ENCODE data around the gene WBP2.
"Not testable (repeated sequence)": the region's sequence is repeated elsewhere in the genome, so short reads cannot be mapped to it uniquely, and the experiment has no call there.

WBP2 gene

GRCh38 chr17:75875182-75875939 lies 20.2 kb upstream of the WBP2 start:
- DNase-seq (ENCODE audit: low read depth, low spot score), result no peak

DNA sequence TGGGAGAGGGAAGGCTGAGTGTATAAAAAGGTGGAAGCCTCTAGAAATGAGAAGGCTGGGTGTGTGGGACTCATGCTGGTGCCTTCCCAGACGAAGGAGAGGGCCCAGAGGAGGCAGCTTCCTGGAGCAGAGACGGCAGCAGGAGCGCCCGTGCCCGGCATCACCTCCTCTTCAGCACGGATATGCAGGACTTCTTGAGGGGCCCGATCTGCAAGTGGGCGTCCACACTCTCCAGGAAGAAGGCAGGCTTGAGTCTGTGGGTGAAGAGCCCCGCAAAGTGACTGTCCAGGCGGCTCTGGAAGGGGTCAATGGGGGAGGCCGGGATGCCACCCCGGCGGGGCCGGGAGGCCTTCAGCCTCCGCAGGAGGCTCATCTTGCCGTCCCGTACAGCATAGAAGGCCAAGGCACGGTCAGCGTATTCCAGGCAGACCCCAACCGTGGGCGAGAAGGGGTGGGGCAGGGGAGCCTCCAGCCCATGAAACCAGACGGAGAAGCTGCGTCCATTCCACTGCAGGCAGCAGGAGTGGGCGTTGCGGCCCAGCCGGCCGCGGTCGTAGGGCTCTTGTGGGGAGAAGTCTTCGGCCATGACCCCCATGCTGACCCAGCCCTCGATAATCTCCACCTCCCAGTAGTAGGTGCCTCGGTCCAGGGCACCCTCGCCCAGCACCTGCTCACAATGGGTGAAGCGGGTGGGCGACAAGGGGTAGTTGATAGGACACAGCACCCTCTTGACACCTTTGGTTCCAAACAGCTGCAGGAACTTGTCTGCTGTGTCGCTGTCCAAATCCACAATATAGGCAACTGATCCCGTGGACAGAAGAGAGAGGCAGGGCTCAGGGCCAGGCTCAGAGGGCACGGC lies 19.4 kb upstream of the WBP2 start:
- H3K9ac ChIP-seq (ENCODE audit: insufficient read length), result no peak overlapping the region
- no peak overlapping the region for H3K4me3 ChIP-seq
- no peak for TF ChIP-seq EZH2 (IDR thresholded peaks at IDR 0.05)
- no peak for TF ChIP-seq POLR2AphosphoS5 (IDR thresholded peaks at IDR 0.05; ENCODE audit: borderline replicate concordance, low read depth, low read length)
- no peak for TF ChIP-seq FOXP2 (optimal IDR thresholded peaks at IDR 0.05; ENCODE audit: control extremely low read depth, extremely low read length, insufficient read depth)
- no peak overlapping the region for H3K27ac ChIP-seq
- no peak for DNase-seq (ENCODE audit: low read depth, low spot score)
- H3K36me3 ChIP-seq (ENCODE audit: insufficient read depth, low read length), result no peaks in the 10 kb centered on the region
- no peaks in the 10 kb centered on the region for H3K9me3 ChIP-seq (ENCODE audit: low read depth, low read length)

More at GRCh38 chr17:75875182-75875939, 20.2 kb upstream of the WBP2 start:
- Histone ChIP-seq H3K36me3 (ENCODE audit: insufficient read depth, low read length) (no peaks in the 10 kb centered on the region), H3K27ac (no peak overlapping the region), H3K4me3 (no peak overlapping the region), H3K9ac (ENCODE audit: insufficient read length) (no peak overlapping the region), H3K9me3 (ENCODE audit: low read depth, low read length) (no peaks in the 10 kb centered on the region)
- TF ChIP-seq EZH2 (IDR thresholded peaks at IDR 0.05) (no peak), FOXP2 (optimal IDR thresholded peaks at IDR 0.05; ENCODE audit: control extremely low read depth, extremely low read length, insufficient read depth) (no peak), POLR2AphosphoS5 (IDR thresholded peaks at IDR 0.05; ENCODE audit: borderline replicate concordance, low read depth, low read length) (no peak)

DNA sequence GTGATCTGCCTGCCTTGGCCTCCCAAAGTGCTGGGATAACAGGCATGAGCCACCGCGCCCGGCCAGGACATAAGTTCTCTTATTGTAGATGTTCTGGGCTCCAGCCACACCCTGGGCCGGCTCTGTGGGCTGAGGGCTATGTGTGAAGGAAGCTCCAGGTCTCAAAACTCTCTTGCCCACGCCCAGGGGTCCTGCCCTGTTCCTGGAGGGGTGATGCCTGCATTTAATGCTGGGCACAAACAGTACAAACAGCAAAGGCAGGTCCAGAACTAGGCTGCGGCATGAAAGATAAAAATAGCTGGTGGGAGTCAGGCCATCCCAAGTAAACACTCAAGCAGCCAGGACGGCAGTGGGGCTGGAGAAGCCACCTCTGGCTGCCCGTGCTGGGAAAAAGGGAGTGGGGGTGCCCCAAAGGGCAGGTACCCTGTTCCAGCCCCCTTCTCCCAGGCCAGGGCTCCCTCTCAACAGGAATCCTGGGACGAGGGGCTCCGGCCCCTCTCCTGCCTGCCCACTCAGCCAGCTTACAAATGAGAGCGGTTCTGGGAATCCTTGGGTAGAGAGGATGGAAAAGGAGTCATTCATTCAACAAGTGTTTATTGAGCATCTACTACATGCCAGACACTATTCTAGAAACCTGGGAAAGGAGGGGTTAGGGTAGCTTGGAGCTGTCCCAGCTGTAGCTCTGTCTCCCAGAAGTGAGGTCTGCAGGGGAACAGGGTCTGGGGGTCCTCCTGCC lies 18.6 kb upstream of the WBP2 start:
- no peak for DNase-seq (ENCODE audit: low read depth, low spot score)
- TF ChIP-seq POLR2AphosphoS5 (IDR thresholded peaks at IDR 0.05; ENCODE audit: borderline replicate concordance, low read depth, low read length) (no peak), FOXP2 (optimal IDR thresholded peaks at IDR 0.05; ENCODE audit: control extremely low read depth, extremely low read length, insufficient read depth) (no peak), EZH2 (IDR thresholded peaks at IDR 0.05) (no peak)
- Histone ChIP-seq H3K9me3 (ENCODE audit: low read depth, low read length) (no peaks in the 10 kb centered on the region), H3K27ac (no peak overlapping the region), H3K4me3 (no peak overlapping the region), H3K36me3 (ENCODE audit: insufficient read depth, low read length) (no peaks in the 10 kb centered on the region), H3K9ac (ENCODE audit: insufficient read length) (no peak overlapping the region)

DNA sequence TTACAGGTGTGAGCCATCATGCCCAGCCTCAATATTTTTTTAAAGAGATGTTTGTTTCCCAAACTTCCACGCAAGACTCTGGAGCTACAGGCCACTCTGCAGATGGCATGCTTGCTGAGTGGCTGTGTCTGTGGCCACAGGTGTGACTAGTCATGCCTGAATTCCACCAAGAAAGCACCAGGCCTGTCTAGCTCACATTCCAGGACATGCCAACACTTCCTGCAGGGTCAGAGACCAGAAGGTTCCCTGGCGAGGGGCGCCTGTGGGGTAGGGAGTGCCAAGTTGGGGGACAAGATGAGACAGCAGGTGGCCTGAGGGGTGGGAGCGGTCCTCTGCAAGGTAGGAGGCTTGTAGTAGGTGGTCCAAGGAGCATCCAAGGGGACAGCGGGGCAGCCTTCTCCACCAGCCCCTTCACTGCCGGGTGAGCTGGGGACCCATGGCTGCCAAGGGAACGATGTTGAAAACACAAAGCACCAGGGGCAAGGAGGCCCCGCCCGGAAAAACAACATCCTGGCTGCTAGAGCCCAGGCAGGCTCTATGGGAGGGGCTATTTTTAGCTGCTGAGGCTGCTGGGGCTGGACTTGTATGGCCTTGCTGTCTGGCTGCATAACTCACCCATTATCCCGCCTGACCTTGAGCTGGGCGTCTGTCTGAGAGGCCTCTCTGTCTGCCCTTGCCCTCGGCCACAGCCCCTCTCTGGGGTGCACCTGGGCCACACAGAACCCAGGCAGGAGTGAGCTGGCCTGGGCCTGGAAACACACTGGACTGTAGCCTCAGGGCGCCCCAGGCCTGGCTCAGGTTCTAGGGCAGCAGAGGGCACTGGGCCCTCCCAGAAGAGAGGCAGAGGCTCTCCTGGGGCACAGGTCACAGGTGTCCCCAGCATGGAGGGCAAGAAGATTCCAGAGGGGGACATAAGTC lies 17.6 kb upstream of the WBP2 start:
- no peaks in the 10 kb centered on the region for H3K36me3 ChIP-seq (ENCODE audit: insufficient read depth, low read length)
- no peak for TF ChIP-seq POLR2AphosphoS5 (IDR thresholded peaks at IDR 0.05; ENCODE audit: borderline replicate concordance, low read depth, low read length)
- no peak for TF ChIP-seq EZH2 (IDR thresholded peaks at IDR 0.05)
- no peak for TF ChIP-seq FOXP2 (optimal IDR thresholded peaks at IDR 0.05; ENCODE audit: control extremely low read depth, extremely low read length, insufficient read depth)
- DNase-seq (ENCODE audit: low read depth, low spot score), result no peak
- no peak overlapping the region for H3K9ac ChIP-seq (ENCODE audit: insufficient read length)
- no peak overlapping the region for H3K27ac ChIP-seq
- H3K4me3 ChIP-seq, result no peak overlapping the region
- no peaks in the 10 kb centered on the region for H3K9me3 ChIP-seq (ENCODE audit: low read depth, low read length)

DNA sequence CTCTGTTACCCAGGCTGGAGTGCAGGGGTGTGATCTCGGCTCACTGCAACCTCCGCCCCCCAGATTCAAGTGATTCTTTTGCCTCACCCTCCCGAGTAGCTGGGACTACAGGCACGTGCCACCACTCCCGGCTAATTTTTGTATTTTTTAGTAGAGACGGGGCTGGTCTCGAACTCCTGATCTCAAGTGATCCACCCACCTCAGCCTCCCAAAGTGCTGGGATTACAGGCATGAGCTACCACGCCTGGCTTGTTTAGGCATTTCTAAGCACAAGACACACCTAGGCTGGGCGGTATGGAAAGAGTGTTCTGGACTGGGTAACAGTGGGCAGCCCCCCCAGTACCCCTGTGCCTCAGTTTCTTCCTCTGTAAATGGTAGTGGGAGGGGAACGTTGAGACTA lies 15.1 kb upstream of the WBP2 start:
- not testable (repeated sequence) for H3K36me3 ChIP-seq (ENCODE audit: insufficient read depth, low read length); DNase-seq (ENCODE audit: low read depth, low spot score); H3K9ac ChIP-seq (ENCODE audit: insufficient read length); H3K4me3 ChIP-seq; H3K27ac ChIP-seq; H3K9me3 ChIP-seq (ENCODE audit: low read depth, low read length)

GRCh38 chr17:75869282-75870141 lies 14.4 kb upstream of the WBP2 start:
- no peak for DNase-seq (ENCODE audit: low read depth, low spot score)
- Histone ChIP-seq H3K9ac (ENCODE audit: insufficient read length) (no peak overlapping the region), H3K36me3 (ENCODE audit: insufficient read depth, low read length) (no peaks in the 10 kb centered on the region), H3K4me3 (no peak overlapping the region), H3K9me3 (ENCODE audit: low read depth, low read length) (no peaks in the 10 kb centered on the region), H3K27ac (no peak overlapping the region)
- TF ChIP-seq EZH2 (IDR thresholded peaks at IDR 0.05) (no peak), POLR2AphosphoS5 (IDR thresholded peaks at IDR 0.05; ENCODE audit: borderline replicate concordance, low read depth, low read length) (no peak), FOXP2 (optimal IDR thresholded peaks at IDR 0.05; ENCODE audit: control extremely low read depth, extremely low read length, insufficient read depth) (no peak)

GRCh38 chr17:75868730-75869281 lies 13.7 kb upstream of the WBP2 start:
- not testable (repeated sequence) for H3K9me3 ChIP-seq (ENCODE audit: low read depth, low read length); H3K27ac ChIP-seq; H3K4me3 ChIP-seq; H3K36me3 ChIP-seq (ENCODE audit: insufficient read depth, low read length); H3K9ac ChIP-seq (ENCODE audit: insufficient read length); DNase-seq (ENCODE audit: low read depth, low spot score)

GRCh38 chr17:75865404-75866188 lies 10.5 kb upstream of the WBP2 start:
- H3K9me3 ChIP-seq (ENCODE audit: low read depth, low read length); H3K9ac ChIP-seq (ENCODE audit: insufficient read length); H3K4me3 ChIP-seq; H3K36me3 ChIP-seq (ENCODE audit: insufficient read depth, low read length); H3K27ac ChIP-seq; DNase-seq (ENCODE audit: low read depth, low spot score): not testable (repeated sequence)

DNA sequence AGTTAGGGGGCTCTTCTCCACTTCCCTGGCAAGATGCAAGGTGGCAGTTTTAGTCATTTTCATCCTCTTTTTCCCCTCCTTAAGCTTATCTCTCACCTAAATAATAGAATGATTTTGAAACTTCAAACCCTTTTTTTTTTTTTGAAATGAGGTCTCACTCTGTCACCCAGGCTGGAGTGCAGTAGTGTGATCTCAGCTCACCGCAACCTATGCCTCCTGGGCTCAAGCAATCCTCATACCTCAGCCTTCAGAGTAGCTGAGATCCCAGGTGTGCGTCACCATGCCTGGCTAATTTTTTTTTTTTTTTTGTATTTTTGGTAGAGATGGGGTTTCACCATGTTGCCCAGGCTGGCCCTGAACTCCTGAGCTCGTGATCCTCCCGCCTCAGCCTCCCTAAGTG lies 9.8 kb upstream of the WBP2 start:
- not testable (repeated sequence) for H3K9ac ChIP-seq (ENCODE audit: insufficient read length); DNase-seq (ENCODE audit: low read depth, low spot score); H3K36me3 ChIP-seq (ENCODE audit: insufficient read depth, low read length); H3K9me3 ChIP-seq (ENCODE audit: low read depth, low read length); H3K27ac ChIP-seq
- H3K4me3 ChIP-seq, result peak overlapping the region; percentile 52; the same call in 1 of the 2 replicates

Measured in SK-N-MC (cell line).